Osteoblast (primary cell): ENCODE data around the gene PDE8B. TPM values are rescaled to one million over a fixed set of nuclear protein-coding genes. Genes with fewer than 3 reads are reported as not detected.

Source experiments
- DNase-seq: peaks from one replicate; pipeline ENCODE4 v3.0.0; 2011; ENCODE audit warnings: low spot score, mixed read lengths; ENCODE audit not compliant: insufficient read length; ENCODE audit errors: missing footprints
- H2AFZ ChIP-seq: 2 replicates; pipeline ENCODE4 v1.6.0; 2011; ENCODE audit warnings: mild to moderate bottlenecking, low read length
- H3K27ac ChIP-seq: 2 replicates; pipeline ENCODE4 v1.5.1; 2011; ENCODE audit warnings: mild to moderate bottlenecking, low read depth, low read length, moderate library complexity
- H3K27me3 ChIP-seq: 2 replicates; pipeline ENCODE4 v1.6.0; 2012; ENCODE audit warnings: mild to moderate bottlenecking, control low read depth, inconsistent platforms, low read length, moderate library complexity; ENCODE audit not compliant: insufficient read depth
- H3K36me3 ChIP-seq: 2 replicates; pipeline ENCODE4 v1.5.1; 2011; ENCODE audit warnings: mild to moderate bottlenecking, low read length, control low read depth, moderate library complexity; ENCODE audit not compliant: insufficient read depth
- H3K4me1 ChIP-seq: 2 replicates; pipeline ENCODE4 v1.5.1; 2011; ENCODE audit warnings: mild to moderate bottlenecking, low read length, control low read depth, moderate library complexity; ENCODE audit not compliant: insufficient read depth
- H3K4me2 ChIP-seq: 2 replicates; pipeline ENCODE4 v1.6.0; 2011; ENCODE audit warnings: mild to moderate bottlenecking, low read length; ENCODE audit not compliant: insufficient read depth
- H3K4me3 ChIP-seq: fragments of 200-600 bp; sonication (generic); 3 replicates; pipeline ENCODE4 v1.5.1; 2012; ENCODE audit warnings: mild to moderate bottlenecking, low read length, inconsistent platforms; ENCODE audit not compliant: insufficient read depth
- H3K79me2 ChIP-seq: 2 replicates; pipeline ENCODE4 v1.6.0; 2012; ENCODE audit warnings: mild to moderate bottlenecking, low read length, control low read depth, inconsistent platforms; ENCODE audit not compliant: insufficient read depth
- H3K9me3 ChIP-seq: 2 replicates; pipeline ENCODE4 v1.5.1; 2011; ENCODE audit warnings: low read depth, low read length, control low read depth
- H4K20me1 ChIP-seq: 2 replicates; pipeline ENCODE4 v1.6.0; 2012; ENCODE audit warnings: mild to moderate bottlenecking, low read length, control low read depth; ENCODE audit not compliant: insufficient read depth
- total RNA-seq: library from RNA; depleted of rRNA; stranded (reverse); fragments of >200 nt; gene quantifications from 2 replicates; pipeline ENCODE4 v1.2.3, GENCODE V29; 2012
- TF ChIP-seq, protein P1 (sequence below): IDR thresholded peaks from 2 replicates; pipeline ENCODE4 v1.5.1; 2011; ENCODE audit warnings: mild to moderate bottlenecking, low read depth, low read length, moderate library complexity; ENCODE audit errors: extremely low read depth

Gene PDE8B
- total RNA-seq, 1 donor: under 0.01 TPM

DNA sequence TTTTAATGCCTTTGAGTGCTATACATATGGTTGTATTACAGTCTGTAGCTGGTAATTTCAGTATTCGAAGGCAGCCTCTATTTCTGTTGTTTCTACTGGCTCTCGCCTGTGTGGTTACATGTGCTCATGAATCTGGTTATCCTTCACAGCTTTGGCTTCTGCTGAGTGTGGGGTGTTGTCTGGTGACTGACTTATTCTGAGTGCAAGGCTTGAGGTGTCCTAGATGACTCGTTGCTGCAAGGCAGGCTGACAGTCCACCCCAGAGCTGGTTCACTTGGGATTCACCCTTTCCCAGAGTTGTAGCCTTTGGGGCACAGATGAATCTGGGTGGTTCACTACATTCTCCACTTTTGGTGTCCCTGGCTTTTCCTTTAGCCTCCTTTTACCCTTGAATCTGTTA, 41.4 kb downstream of the PDE8B start:
- no peak overlapping the region for H3K4me3 ChIP-seq
- no peak overlapping the region for H2AFZ ChIP-seq
- no peaks in the 10 kb centered on the region for H3K9me3 ChIP-seq
- no peaks in the 10 kb centered on the region for H3K4me1 ChIP-seq
- peaks cover 71% of the 10 kb centered on the region for H3K27me3 ChIP-seq
- no peak overlapping the region for H3K27ac ChIP-seq
- TF ChIP-seq, protein P1, sequence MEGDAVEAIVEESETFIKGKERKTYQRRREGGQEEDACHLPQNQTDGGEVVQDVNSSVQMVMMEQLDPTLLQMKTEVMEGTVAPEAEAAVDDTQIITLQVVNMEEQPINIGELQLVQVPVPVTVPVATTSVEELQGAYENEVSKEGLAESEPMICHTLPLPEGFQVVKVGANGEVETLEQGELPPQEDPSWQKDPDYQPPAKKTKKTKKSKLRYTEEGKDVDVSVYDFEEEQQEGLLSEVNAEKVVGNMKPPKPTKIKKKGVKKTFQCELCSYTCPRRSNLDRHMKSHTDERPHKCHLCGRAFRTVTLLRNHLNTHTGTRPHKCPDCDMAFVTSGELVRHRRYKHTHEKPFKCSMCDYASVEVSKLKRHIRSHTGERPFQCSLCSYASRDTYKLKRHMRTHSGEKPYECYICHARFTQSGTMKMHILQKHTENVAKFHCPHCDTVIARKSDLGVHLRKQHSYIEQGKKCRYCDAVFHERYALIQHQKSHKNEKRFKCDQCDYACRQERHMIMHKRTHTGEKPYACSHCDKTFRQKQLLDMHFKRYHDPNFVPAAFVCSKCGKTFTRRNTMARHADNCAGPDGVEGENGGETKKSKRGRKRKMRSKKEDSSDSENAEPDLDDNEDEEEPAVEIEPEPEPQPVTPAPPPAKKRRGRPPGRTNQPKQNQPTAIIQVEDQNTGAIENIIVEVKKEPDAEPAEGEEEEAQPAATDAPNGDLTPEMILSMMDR: no peak
- H4K20me1 ChIP-seq: no peaks in the 10 kb centered on the region
- H3K36me3 ChIP-seq: no peaks in the 10 kb centered on the region
- H3K79me2 ChIP-seq: no peaks in the 10 kb centered on the region
- no peak overlapping the region for H3K4me2 ChIP-seq
- DNase-seq: no peak

DNA sequence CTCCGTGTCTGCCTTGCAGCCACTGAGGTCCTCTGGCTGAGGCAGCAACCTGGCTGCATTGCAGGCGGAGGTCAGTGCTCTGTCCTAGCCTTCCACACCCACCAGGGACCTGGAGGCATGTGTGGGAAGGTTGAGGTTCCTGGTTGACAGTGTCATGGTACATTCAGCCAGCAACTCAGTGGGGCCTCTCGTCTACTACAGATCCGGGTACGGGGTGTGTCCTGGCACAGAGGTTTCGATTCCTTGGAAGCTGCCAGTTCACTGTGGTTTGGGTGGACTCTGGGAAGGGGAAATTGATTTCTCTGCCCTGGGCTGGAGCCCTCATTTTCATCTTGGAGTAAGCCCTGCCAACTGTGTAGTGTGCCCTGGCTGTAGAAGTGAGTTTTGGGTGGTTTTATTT, 45.1 kb downstream of the PDE8B start:
- H4K20me1 ChIP-seq: no peaks in the 10 kb centered on the region
- H3K79me2 ChIP-seq: no peaks in the 10 kb centered on the region
- DNase-seq: no peak
- H3K27ac ChIP-seq: no peak overlapping the region
- H3K4me3 ChIP-seq: no peak overlapping the region
- H3K9me3 ChIP-seq: no peaks in the 10 kb centered on the region
- H3K27me3 ChIP-seq: peaks cover 57% of the 10 kb centered on the region
- peak overlapping the region; percentile 9 for H3K4me2 ChIP-seq
- TF ChIP-seq, protein P1: no peak
- H3K4me1 ChIP-seq: no peaks in the 10 kb centered on the region
- H3K36me3 ChIP-seq: no peaks in the 10 kb centered on the region
- H2AFZ ChIP-seq: no peak overlapping the region

DNA sequence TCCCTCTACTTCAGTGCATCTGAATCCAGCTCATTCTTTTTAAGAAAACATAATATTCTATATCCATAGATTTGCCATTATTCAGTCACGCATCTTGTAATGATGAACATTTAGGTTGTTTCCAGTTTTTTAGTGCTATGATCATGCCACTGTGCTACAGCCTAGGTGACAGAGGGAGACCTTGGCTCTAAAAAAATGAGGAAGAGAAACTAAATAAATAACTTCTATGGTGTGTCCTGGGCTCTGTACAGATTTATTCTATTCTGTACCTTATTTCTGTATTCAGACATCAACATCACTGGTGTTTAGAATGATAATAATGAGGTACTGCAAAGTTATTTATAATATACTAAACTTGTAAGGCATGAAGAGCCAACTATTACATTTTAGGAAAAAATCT, 45.9 kb downstream of the PDE8B start:
- Histone ChIP-seq H2AFZ (no peak overlapping the region), H3K27ac (no peak overlapping the region), H3K36me3 (no peaks in the 10 kb centered on the region), H3K9me3 (no peaks in the 10 kb centered on the region), H3K4me1 (no peaks in the 10 kb centered on the region), H3K4me2 (no peak overlapping the region), H4K20me1 (no peaks in the 10 kb centered on the region), H3K79me2 (no peaks in the 10 kb centered on the region), H3K27me3 (peaks cover 50% of the 10 kb centered on the region), H3K4me3 (no peak overlapping the region)
- TF ChIP-seq, protein P1: no peak
- no peak for DNase-seq

DNA sequence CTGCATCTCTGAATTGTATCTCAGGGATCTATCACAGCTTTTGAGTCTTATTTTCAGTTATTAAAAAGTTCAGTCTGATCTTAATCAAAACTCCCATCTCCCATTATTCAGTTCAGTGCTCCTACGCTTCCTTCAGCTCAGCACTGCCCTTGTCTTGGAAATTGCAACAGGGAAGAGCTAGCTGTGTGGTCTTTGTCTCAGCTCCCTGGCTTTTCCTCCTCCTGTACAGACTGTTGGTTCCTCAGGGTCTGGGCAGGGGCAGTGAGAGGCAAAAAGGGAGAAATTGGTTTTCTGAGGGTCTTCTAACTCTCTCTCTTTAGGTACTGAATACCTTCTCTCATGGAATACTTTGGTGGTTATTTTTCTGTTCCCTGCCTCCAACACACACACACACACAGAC, 48.2 kb downstream of the PDE8B start:
- Histone ChIP-seq H3K79me2 (no peaks in the 10 kb centered on the region), H3K4me3 (no peak overlapping the region), H2AFZ (no peak overlapping the region), H3K9me3 (no peaks in the 10 kb centered on the region), H3K4me1 (no peaks in the 10 kb centered on the region), H3K27me3 (peaks cover 33% of the 10 kb centered on the region), H4K20me1 (no peaks in the 10 kb centered on the region), H3K4me2 (no peak overlapping the region), H3K36me3 (no peaks in the 10 kb centered on the region), H3K27ac (no peak overlapping the region)
- DNase-seq: no peak
- TF ChIP-seq, protein P1: no peak
